Fibroblast of mammary gland (primary cell): Measurements from ENCODE around the gene JAM2.
"Not testable (repeated sequence)": the region's sequence is repeated elsewhere in the genome, so short reads cannot be mapped to it uniquely, and the experiment has no call there.

Source experiments
- DNase-seq: peaks from one replicate; pipeline ENCODE4 v3.0.0-alpha.2; 2010; ENCODE audit warnings: low read depth
- H3K4me3 ChIP-seq: 2 replicates; pipeline ENCODE4 v1.5.1; 2011; ENCODE audit warnings: low read depth, mild to moderate bottlenecking, low read length, moderate library complexity; ENCODE audit not compliant: control insufficient read depth
- TF ChIP-seq, protein P1 (sequence below): conservative IDR thresholded peaks from 2 replicates; pipeline ENCODE4 v1.5.1; 2011; ENCODE audit warnings: low read depth, low read length, inconsistent platforms; ENCODE audit not compliant: control insufficient read depth, insufficient read depth

JAM2 gene

DNA sequence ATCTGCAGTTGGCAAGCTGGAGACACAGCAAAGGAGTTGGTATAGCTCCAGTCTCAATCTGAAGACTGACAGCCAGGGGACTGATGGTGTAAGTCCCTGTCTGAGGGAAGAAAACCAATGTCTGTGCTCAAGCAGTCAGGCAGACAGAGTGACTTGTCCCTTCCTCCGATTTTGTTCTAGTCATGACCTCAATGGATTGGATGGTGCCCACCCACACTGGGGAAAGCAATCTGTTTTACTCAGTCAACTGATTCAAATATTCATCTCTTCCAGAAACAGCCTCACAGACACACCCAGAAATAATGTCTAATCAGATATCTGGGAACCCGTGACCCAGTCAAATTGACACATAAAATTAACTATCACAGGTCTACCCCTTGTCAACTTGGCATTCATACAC lies 19.9 kb upstream of the JAM2 start:
- H3K4me3 ChIP-seq = no peak overlapping the region
- DNase-seq = no peak
- TF ChIP-seq, protein P1, sequence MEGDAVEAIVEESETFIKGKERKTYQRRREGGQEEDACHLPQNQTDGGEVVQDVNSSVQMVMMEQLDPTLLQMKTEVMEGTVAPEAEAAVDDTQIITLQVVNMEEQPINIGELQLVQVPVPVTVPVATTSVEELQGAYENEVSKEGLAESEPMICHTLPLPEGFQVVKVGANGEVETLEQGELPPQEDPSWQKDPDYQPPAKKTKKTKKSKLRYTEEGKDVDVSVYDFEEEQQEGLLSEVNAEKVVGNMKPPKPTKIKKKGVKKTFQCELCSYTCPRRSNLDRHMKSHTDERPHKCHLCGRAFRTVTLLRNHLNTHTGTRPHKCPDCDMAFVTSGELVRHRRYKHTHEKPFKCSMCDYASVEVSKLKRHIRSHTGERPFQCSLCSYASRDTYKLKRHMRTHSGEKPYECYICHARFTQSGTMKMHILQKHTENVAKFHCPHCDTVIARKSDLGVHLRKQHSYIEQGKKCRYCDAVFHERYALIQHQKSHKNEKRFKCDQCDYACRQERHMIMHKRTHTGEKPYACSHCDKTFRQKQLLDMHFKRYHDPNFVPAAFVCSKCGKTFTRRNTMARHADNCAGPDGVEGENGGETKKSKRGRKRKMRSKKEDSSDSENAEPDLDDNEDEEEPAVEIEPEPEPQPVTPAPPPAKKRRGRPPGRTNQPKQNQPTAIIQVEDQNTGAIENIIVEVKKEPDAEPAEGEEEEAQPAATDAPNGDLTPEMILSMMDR = no peak

DNA sequence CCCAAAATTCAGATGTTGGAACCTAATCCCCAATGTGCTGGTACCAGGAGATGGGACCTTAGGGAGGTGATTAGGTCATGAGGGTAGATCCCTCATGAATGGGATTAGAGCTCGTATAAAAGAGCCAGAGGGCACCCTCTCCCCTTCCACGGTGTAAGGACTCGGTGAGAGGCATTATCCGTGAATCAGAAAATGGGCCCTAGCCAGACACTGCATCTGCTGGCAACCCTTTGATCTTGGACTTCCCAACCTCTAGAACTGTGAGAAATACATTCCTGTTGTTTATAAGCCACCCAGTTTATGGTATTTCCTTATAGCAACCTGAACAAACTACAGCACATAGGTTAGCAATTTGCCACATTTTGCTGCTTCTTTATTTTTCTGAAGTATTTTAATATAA lies 14.5 kb upstream of the JAM2 start:
- no peak for DNase-seq
- H3K4me3 ChIP-seq = no peak overlapping the region
- TF ChIP-seq, protein P1 = no peak

DNA sequence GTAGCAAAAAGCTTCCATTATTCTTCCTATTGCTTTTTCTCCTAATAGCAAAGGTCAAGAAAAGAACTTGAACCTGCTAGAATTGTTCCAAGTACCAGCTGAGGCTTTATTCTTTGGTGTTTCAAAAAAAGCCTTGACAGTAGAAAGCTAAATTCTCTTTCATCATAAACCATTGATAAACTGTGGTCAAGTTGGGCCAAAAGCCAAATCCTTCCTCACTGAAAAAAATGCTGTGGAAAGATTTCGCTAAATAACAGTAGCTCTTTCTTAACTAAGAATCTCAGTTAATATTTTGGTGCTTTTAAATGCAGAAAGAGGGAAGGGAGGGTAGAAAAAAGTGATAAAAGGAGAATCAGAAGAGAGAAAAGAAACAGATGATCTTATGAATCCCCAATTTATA lies 14.0 kb upstream of the JAM2 start:
- no peak for DNase-seq
- TF ChIP-seq, protein P1 = no peak
- no peak overlapping the region for H3K4me3 ChIP-seq

DNA sequence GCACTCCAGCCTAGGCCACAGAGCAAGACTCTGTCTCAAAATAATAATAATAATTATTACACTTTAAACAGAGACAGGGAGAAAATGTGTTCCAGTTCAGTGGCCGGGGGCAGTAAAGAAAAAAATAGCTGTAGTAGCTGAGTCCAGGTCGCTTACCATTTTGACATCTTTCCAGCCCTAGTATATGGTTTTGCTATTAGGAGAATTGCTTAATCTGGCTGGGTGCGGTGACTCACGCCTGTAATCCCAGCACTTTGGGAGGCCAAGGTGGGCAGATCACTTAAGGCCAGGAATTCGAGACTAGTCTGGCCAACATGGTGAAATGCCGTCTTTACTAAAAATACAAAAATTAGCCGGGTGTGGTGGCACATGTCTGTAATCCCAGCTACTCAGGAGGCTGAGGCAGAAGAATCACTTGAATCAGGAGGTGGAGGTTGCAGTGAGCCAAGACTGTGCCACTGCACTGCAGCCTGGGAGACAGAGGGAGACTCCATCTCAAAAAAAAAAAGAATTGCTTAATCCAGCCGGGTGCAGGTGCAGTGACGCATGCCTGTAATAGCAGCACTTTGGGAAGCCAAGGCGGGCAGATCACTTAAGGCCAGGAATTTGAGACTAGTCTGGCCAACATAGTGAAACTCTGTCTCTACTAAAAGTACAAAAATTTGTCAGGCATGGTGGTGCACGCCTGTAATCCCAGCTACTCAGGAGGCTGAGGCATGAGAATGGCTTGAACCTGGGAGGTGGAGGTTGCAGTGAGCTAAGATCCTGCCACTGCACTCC lies 13.1 kb upstream of the JAM2 start:
- H3K4me3 ChIP-seq, DNase-seq: not testable (repeated sequence)

DNA sequence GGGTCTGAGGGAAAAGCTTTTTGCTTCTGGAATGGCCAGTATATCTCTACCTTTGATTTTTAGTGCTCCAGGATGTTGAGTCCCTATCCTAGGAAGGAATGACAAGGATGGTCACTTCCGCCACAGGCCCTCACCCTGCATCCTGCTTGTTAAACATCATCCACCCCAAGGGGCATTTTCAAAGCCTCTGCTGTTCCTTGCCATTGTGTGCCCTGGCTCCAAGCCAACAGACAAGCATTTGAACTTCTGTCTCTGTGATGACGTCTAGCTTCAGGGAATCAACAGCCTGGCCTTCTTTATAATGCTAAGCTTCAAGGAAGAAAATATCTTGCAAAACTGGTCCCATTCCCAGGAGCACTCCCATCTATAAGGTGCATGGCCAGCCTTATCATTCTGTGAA lies 12.3 kb upstream of the JAM2 start:
- H3K4me3 ChIP-seq = no peak overlapping the region
- TF ChIP-seq, protein P1 = no peak
- no peak for DNase-seq

DNA sequence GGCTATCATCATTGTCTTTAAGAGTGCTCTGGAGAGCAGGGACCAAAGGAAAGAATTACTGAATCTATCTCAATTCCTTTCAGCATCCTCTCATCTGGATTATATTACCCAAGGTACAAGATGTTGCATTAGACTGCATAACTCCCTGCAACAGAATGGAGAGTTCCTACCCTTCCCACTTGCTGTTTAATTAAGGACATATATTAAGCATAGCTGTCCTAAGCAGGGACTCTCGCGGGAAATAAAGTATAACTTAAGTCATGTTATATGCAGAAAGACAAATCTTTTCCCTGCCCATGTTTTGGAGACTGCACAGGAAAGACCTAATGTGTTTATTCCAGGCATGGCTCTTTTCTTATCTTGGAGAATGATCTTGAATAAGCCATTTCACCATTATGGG lies 6.8 kb upstream of the JAM2 start:
- TF ChIP-seq, protein P1 = no peak
- H3K4me3 ChIP-seq = no peak overlapping the region
- no peak for DNase-seq

DNA sequence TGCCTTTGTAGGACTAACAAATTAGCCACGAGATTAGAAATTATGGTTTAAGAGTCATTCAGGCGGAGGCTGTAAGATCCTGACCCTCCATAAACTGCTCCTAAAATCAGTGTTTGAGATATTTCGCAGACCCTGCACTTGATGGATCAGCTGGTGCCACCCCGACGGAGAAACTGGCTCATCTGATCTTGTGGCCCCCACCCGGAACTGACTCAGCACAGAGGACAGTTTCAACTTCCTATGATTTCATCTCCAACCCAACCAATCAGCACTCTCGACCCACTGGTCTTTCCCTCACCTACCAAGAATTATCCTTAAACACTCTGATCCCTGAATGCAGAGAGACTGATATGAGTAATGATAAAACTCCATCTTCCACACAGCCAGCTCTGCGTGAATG lies 3.7 kb upstream of the JAM2 start:
- DNase-seq = no peak
- H3K4me3 ChIP-seq = no peak overlapping the region
- TF ChIP-seq, protein P1 = no peak
